DOHH2 (cell line): ENCODE measurements around the gene LIPM.

Source experiments
- CTCF ChIP-seq: fragments of 200-600 bp; sonication (generic); IDR thresholded peaks from one replicate; pipeline ENCODE4 v1.5.1; 2014; ENCODE audit warnings: antibody characterized with exemption, mild to moderate bottlenecking, low read depth, low read length; ENCODE audit not compliant: poor library complexity, severe bottlenecking
- EZH2phosphoT487 ChIP-seq: fragments of 200-600 bp; sonication (generic); IDR thresholded peaks from 2 replicates; pipeline ENCODE4 v1.6.1; 2017; ENCODE audit warnings: borderline replicate concordance, mild to moderate bottlenecking, antibody characterized with exemption, low read length, moderate library complexity, mixed read lengths

DNA sequence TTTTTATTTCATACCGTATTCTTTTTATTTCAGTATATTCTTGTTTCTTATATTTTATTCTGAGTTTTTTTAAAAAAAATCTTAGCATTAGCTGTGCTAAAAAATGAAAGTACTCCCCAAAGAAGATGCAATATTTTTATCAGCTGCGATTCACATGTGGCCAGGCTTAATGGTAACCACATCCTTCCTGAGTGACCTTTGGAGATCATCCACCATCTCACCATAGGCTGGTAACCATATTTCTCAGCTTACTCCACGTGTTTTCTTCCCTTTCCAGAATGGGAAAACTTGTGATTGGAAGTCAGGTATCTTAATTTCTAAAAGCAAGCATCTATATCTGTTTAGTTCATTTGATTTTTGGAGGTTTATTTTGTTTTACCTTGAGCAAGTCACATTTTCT, 18.8 kb upstream of the LIPM start:
- no peak for TF ChIP-seq CTCF
- no peak for TF ChIP-seq EZH2phosphoT487
